ENCODE data around the gene MTREX. TPM values are rescaled to one million over a fixed set of nuclear protein-coding genes. Genes with fewer than 3 reads are reported as not detected.

Gene MTREX
- total and polyA plus RNA-seq, 2 of the 8 experiments (the other 6 are each of a cell fraction or from before 2014, with no cell fraction given): 16.0 to 130 TPM

DNA sequence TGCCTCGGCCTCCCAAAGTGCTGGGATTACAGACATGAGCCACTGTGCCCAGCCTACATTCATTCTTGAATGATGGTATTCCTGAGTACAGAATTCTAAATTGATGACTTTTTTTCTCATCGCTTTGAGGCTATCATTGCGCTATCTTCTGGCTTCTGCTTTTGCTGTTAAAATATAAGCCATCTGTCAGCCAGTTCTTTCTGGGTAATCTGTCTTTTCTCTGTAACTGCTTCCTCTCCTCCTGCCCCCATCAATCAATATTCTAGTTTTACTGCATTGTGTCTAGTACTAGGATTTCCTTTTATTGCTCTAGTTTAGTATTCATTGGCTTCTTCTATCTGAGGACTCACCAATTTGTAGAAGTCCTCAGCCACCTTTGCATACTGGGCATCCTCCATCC, 138.0 kb downstream of the MTREX start:
- Histone ChIP-seq H3K4me3 (ENCODE audit: extremely low read depth in 1 of 4, insufficient read depth in 2 of 4, low read depth in 3 of 4, low read length in 4 of 4) (no peak overlapping the region), H3K9me3 (ENCODE audit: insufficient read depth in 2 of 2, low read depth in 1 of 2, low read length in 1 of 2) (no peaks in the 10 kb centered on the region), H3K4ac (replicated peaks; ENCODE audit: insufficient read length, low read depth, low read length) (no peak overlapping the region), H2BK5ac (ENCODE audit: low read depth, low read length) (no peak overlapping the region), H2BK12ac (ENCODE audit: low read depth, low read length) (no peak overlapping the region), H3K9ac (replicated peaks in 1 of 4; ENCODE audit: extremely low read depth in 1 of 4, low read depth in 3 of 4, low read length in 3 of 4) (no peak overlapping the region), H3K4me2 (ENCODE audit: insufficient read depth in 1 of 2, low read depth in 2 of 2, low read length in 2 of 2) (no peak overlapping the region), H3K27ac (ENCODE audit: low read depth, low read length) (no peak overlapping the region), H3K56ac (replicated peaks; ENCODE audit: insufficient read length, low read depth, low read length) (no peak overlapping the region), H4K91ac (replicated peaks; ENCODE audit: insufficient read length, low read length) (no peak overlapping the region), H4K20me1 (replicated peaks in 1 of 2; ENCODE audit: control insufficient read depth in 1 of 2, insufficient read depth in 2 of 2, low read length in 2 of 2) (no peaks in the 10 kb centered on the region), H3K79me2 (ENCODE audit: control insufficient read depth in 1 of 2, insufficient read depth in 2 of 2, low read length in 2 of 2) (peaks cover 0 to 50% of the 10 kb centered on the region in 2 experiments; a peak in 2 of 4 replicates), H4K5ac (ENCODE audit: insufficient read length, low read depth, low read length) (no peak overlapping the region), H3K4me1 (replicated peaks in 1 of 4; ENCODE audit: control insufficient read depth in 3 of 4, insufficient read depth in 4 of 4, low read length in 3 of 4) (peaks cover 0 to 10% (median 8%) of the 10 kb centered on the region in 4 experiments; a peak in 5 of 7 replicates), H2AK5ac (ENCODE audit: low read depth, low read length) (no peak overlapping the region), H3K18ac (ENCODE audit: extremely low read depth, low read length) (no peak overlapping the region), H3K23ac (ENCODE audit: insufficient read length) (no peak overlapping the region), H2BK20ac (ENCODE audit: low read length) (no peak overlapping the region), H2BK15ac (ENCODE audit: low read length) (no peak overlapping the region), H4K8ac (ENCODE audit: extremely low read depth, insufficient read depth, low read length) (no peak overlapping the region), H3K27me3 (replicated peaks in 1 of 4; ENCODE audit: control insufficient read depth in 3 of 4, extremely low read depth in 1 of 4, insufficient read depth in 3 of 4, low read length in 3 of 4) (no peaks in the 10 kb centered on the region), H2AFZ (ENCODE audit: low read length) (no peak overlapping the region), H3K79me1 (ENCODE audit: low read depth, low read length) (no peaks in the 10 kb centered on the region; the same call in 1 of the 2 replicates), H3K23me2 (ENCODE audit: low read depth, low read length) (no peaks in the 10 kb centered on the region; the same call in 1 of the 2 replicates), H3K14ac (ENCODE audit: insufficient read length) (no peak overlapping the region), H2BK120ac (replicated peaks; ENCODE audit: low read depth, low read length) (no peak overlapping the region), H3K36me3 (ENCODE audit: control insufficient read depth in 2 of 4, insufficient read depth in 4 of 4, low read length in 3 of 4) (peaks cover 0 to 32% (median 4%) of the 10 kb centered on the region in 4 experiments; a peak in 3 of 8 replicates)
- FAIRE-seq (no peak), DNase-seq (ENCODE audit: low read depth in 1 of 2, low spot score in 2 of 2) (no peak)
- ChIA-PET CTCF (ENCODE audit: partially characterized antibody) (no interaction called here), POLR2A (ENCODE audit: partially characterized antibody) (no interaction called here)
- 98% methylated on average over 3 of the region's 3 CpGs; no CpG with 5 or more reads in 1 of the 2 experiments for WGBS, 2 experiments (ENCODE audit: extremely low coverage in 1 of 2, insufficient coverage in 1 of 2, insufficient read length in 1 of 2, insufficient replicate concordance in 2 of 2, low coverage in 1 of 2, low lambda C conversion rate in 2 of 2, missing lambda C conversion rate in 1 of 2)
- TF ChIP-seq TAF1 (IDR thresholded peaks at IDR 0.05; ENCODE audit: low read depth, low read length) (no peak), GABPA (IDR thresholded peaks at IDR 0.05; ENCODE audit: borderline replicate concordance, insufficient read depth, low read length) (no peak), SP2 (IDR thresholded peaks at IDR 0.05; ENCODE audit: low read length) (no peak), POLR2A (IDR thresholded peaks at IDR 0.05; ENCODE audit: control extremely low read depth in 1 of 2, low read depth in 2 of 2, low read length in 2 of 2) (no peak), RXRA (IDR thresholded peaks at IDR 0.05; ENCODE audit: insufficient read depth, low read depth, low read length) (no peak), RNF2 (IDR thresholded peaks at IDR 0.05; ENCODE audit: borderline replicate concordance, low read depth, low read length, missing control alignments, poor library complexity, severe bottlenecking) (no peak)
- TF ChIP-seq, protein P1, sequence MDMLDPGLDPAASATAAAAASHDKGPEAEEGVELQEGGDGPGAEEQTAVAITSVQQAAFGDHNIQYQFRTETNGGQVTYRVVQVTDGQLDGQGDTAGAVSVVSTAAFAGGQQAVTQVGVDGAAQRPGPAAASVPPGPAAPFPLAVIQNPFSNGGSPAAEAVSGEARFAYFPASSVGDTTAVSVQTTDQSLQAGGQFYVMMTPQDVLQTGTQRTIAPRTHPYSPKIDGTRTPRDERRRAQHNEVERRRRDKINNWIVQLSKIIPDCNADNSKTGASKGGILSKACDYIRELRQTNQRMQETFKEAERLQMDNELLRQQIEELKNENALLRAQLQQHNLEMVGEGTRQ (IDR thresholded peaks at IDR 0.05; ENCODE audit: low read length): no peak
- TF ChIP-seq, protein P2, sequence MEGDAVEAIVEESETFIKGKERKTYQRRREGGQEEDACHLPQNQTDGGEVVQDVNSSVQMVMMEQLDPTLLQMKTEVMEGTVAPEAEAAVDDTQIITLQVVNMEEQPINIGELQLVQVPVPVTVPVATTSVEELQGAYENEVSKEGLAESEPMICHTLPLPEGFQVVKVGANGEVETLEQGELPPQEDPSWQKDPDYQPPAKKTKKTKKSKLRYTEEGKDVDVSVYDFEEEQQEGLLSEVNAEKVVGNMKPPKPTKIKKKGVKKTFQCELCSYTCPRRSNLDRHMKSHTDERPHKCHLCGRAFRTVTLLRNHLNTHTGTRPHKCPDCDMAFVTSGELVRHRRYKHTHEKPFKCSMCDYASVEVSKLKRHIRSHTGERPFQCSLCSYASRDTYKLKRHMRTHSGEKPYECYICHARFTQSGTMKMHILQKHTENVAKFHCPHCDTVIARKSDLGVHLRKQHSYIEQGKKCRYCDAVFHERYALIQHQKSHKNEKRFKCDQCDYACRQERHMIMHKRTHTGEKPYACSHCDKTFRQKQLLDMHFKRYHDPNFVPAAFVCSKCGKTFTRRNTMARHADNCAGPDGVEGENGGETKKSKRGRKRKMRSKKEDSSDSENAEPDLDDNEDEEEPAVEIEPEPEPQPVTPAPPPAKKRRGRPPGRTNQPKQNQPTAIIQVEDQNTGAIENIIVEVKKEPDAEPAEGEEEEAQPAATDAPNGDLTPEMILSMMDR (IDR thresholded peaks at IDR 0.05; ENCODE audit: control extremely low read depth in 1 of 3, insufficient read depth in 1 of 3, low read depth in 1 of 3, low read length in 3 of 3): no peak
- TF ChIP-seq, protein P3, sequence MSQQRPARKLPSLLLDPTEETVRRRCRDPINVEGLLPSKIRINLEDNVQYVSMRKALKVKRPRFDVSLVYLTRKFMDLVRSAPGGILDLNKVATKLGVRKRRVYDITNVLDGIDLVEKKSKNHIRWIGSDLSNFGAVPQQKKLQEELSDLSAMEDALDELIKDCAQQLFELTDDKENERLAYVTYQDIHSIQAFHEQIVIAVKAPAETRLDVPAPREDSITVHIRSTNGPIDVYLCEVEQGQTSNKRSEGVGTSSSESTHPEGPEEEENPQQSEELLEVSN (IDR thresholded peaks at IDR 0.05): no peak
